Activated CD4-positive, alpha-beta memory T cell treated with anti-CD3 and anti-CD28 coated beads for 36 hours (primary cell): Measurements from ENCODE around the gene PCDHB11. TPM values are rescaled to one million over a fixed set of nuclear protein-coding genes. Genes with fewer than 3 reads are reported as not detected.
"Not testable (repeated sequence)": the region's sequence is repeated elsewhere in the genome, so short reads cannot be mapped to it uniquely, and the experiment has no call there.

Experiments used
- CTCF ChIA-PET: fragments of 350-600 bp; sonication (Branson Sonifier 250); formaldehyde crosslinking; loops from one replicate; lab custom pipeline; 2021; ENCODE audit warnings: antibody characterized with exemption, inconsistent platforms; lab: Charles Lee
- POLR2A ChIA-PET: fragments of 350-600 bp; sonication (Branson Sonifier 250); formaldehyde crosslinking; loops from one replicate; lab custom pipeline; 2021; ENCODE audit warnings: antibody characterized with exemption; lab: Charles Lee
- DNase-seq: peaks from one replicate; pipeline ENCODE4 v3.0.0-alpha.2; 2020
- H3K27ac Mint-ChIP-seq: one replicate; pipeline ENCODE4 v1.8.0; 2021; ENCODE audit warnings: mixed read lengths
- H3K27me3 Mint-ChIP-seq: one replicate; pipeline ENCODE4 v1.8.0; 2021; ENCODE audit warnings: mixed read lengths
- H3K36me3 Mint-ChIP-seq: one replicate; pipeline ENCODE4 v1.8.0; 2021; ENCODE audit warnings: mixed read lengths
- H3K4me1 Mint-ChIP-seq: one replicate; pipeline ENCODE4 v1.8.0; 2021; ENCODE audit warnings: low read depth, mixed read lengths
- H3K4me3 Mint-ChIP-seq: one replicate; pipeline ENCODE4 v1.8.0; 2021; ENCODE audit warnings: mild to moderate bottlenecking, mixed read lengths
- H3K9me3 Mint-ChIP-seq: one replicate; pipeline ENCODE4 v1.8.0; 2021; ENCODE audit warnings: mixed read lengths
- intact Hi-C: fragments of 100-400 bp; cut with micrococcal nuclease; formaldehyde crosslinking; loops from one replicate; pipeline ENCODE4 v1.15.1; 2023
- total RNA-seq, 2 experiments: library from RNA; stranded (reverse); gene quantifications; one replicate each; pipeline ENCODE4 v1.2.3, GENCODE V29; 2021

Gene PCDHB11
- total RNA-seq, 2 experiments from 2014 or later = not detected

- Mint-ChIP-seq H3K4me3 (no peak within 1 kb of the TSS), H3K9me3 (peaks cover 14% of the 10 kb centered on the region), H3K4me1 (peaks cover 5% of the 10 kb centered on the region), H3K27me3 (peaks cover 46% of the 10 kb centered on the region), H3K36me3 (peaks cover 7% of the 10 kb centered on the region), H3K27ac (no peak within 1 kb of the TSS)
- ChIA-PET POLR2A (no interaction called here), CTCF (interaction anchor here (0.7 to 2.5 kb wide), 6 partner anchors 16 to 341 kb away, joined by 3 to 8 read pairs (median 3); partner anchors contain the start of gene PCDHGA1)
- DNase-seq = no peak
- intact Hi-C loops = loop anchor here (5.0 kb wide), 1 partner anchor 289 kb away; no protein-coding TSS in a partner anchor
Measured at GRCh38 chr5:141223112-141223783, 23.8 kb downstream of the PCDHB11 start, which contains the start of gene PCDHB14. PCDHB14 (plus strand) TSS chr5:141223343; CDS start chr5:141223506, 163 bp downstream.

- H3K9me3 Mint-ChIP-seq, CTCF ChIA-PET, H3K36me3 Mint-ChIP-seq, DNase-seq, H3K27ac Mint-ChIP-seq, H3K4me1 Mint-ChIP-seq, H3K4me3 Mint-ChIP-seq, POLR2A ChIA-PET: not testable (repeated sequence)
- intact Hi-C loops = loop anchor here (5.0 kb wide), 1 partner anchor 287 kb away; no protein-coding TSS in a partner anchor
- peaks cover 41% of the 10 kb centered on the region for H3K27me3 Mint-ChIP-seq
Measured at GRCh38 chr5:141224844-141225243, 25.4 kb downstream of the PCDHB11 start.

- H3K4me3 Mint-ChIP-seq, H3K9me3 Mint-ChIP-seq, CTCF ChIA-PET, H3K27ac Mint-ChIP-seq, intact Hi-C loops, DNase-seq, H3K36me3 Mint-ChIP-seq, POLR2A ChIA-PET, H3K4me1 Mint-ChIP-seq: not testable (repeated sequence)
- peaks cover 35% of the 10 kb centered on the region for H3K27me3 Mint-ChIP-seq
Measured at GRCh38 chr5:141225421-141225820, 26.0 kb downstream of the PCDHB11 start.

- POLR2A ChIA-PET = no interaction called here
- Mint-ChIP-seq H3K27ac (no peak overlapping the region), H3K4me1 (no peaks in the 10 kb centered on the region), H3K4me3 (no peak overlapping the region), H3K27me3 (peaks cover 29% of the 10 kb centered on the region), H3K9me3 (peaks cover 30% of the 10 kb centered on the region), H3K36me3 (peaks cover 21% of the 10 kb centered on the region)
- CTCF ChIA-PET = interaction anchor here (0.7 kb wide), 1 partner anchor 136 kb away, joined by 4 read pairs; the partner anchor contains the start of gene PCDHGB3
- intact Hi-C loops = no loop called here
- no peak for DNase-seq
Measured at GRCh38 chr5:141234109-141234667, 34.8 kb downstream of the PCDHB11 start.

GRCh38 chr5:141235922-141236321 lies 36.5 kb downstream of the PCDHB11 start:
- CTCF ChIA-PET, DNase-seq, POLR2A ChIA-PET, H3K27ac Mint-ChIP-seq, intact Hi-C loops, H3K4me1 Mint-ChIP-seq, H3K4me3 Mint-ChIP-seq: not testable (repeated sequence)
- Mint-ChIP-seq H3K36me3 (peaks cover 32% of the 10 kb centered on the region), H3K27me3 (peaks cover 45% of the 10 kb centered on the region), H3K9me3 (peaks cover 45% of the 10 kb centered on the region)

GRCh38 chr5:141236516-141237313 lies 37.3 kb downstream of the PCDHB11 start:
- intact Hi-C loops = no loop called here
- Mint-ChIP-seq H3K4me3 (no peak overlapping the region), H3K36me3 (peaks cover 33% of the 10 kb centered on the region), H3K9me3 (peaks cover 45% of the 10 kb centered on the region), H3K4me1 (no peaks in the 10 kb centered on the region), H3K27me3 (peaks cover 48% of the 10 kb centered on the region), H3K27ac (no peak overlapping the region)
- no peak for DNase-seq
- POLR2A ChIA-PET = no interaction called here
- CTCF ChIA-PET = no interaction called here

GRCh38 chr5:141241496-141241895 lies 42.1 kb downstream of the PCDHB11 start:
- Mint-ChIP-seq H3K27ac (no peak overlapping the region), H3K9me3 (peaks cover 61% of the 10 kb centered on the region), H3K36me3 (peaks cover 41% of the 10 kb centered on the region), H3K4me1 (no peaks in the 10 kb centered on the region), H3K4me3 (no peak overlapping the region), H3K27me3 (peaks cover 46% of the 10 kb centered on the region)
- ChIA-PET CTCF (no interaction called here), POLR2A (no interaction called here)
- intact Hi-C loops = no loop called here
- DNase-seq = no peak

GRCh38 chr5:141245250-141245717 lies 45.9 kb downstream of the PCDHB11 start, which contains the start of gene PCDHB15:
PCDHB15 (plus strand) TSS chr5:141245395; CDS start chr5:141245579, 184 bp downstream.
- Mint-ChIP-seq H3K27me3 (peaks cover 29% of the 10 kb centered on the region), H3K27ac (no peak within 1 kb of the TSS), H3K9me3 (peaks cover 76% of the 10 kb centered on the region), H3K4me3 (peak within 1 kb of the TSS; percentile 18), H3K4me1 (no peaks in the 10 kb centered on the region), H3K36me3 (peaks cover 40% of the 10 kb centered on the region)
- ChIA-PET CTCF (interaction anchor here (1.1 to 1.7 kb wide), 5 partner anchors 75 to 319 kb away, joined by 3 to 5 read pairs (median 5); partner anchors contain the start of gene TAF7), POLR2A (no interaction called here)
- intact Hi-C loops = no loop called here
- DNase-seq = peak; percentile 40

- Mint-ChIP-seq H3K36me3 (peaks cover 31% of the 10 kb centered on the region), H3K27me3 (peaks cover 17% of the 10 kb centered on the region), H3K9me3 (peaks cover 76% of the 10 kb centered on the region)
- H3K4me1 Mint-ChIP-seq, intact Hi-C loops, CTCF ChIA-PET, H3K27ac Mint-ChIP-seq, DNase-seq, POLR2A ChIA-PET, H3K4me3 Mint-ChIP-seq: not testable (repeated sequence)
Measured at GRCh38 chr5:141246971-141247370, 47.5 kb downstream of the PCDHB11 start.

GRCh38 chr5:141247434-141247833 lies 48.0 kb downstream of the PCDHB11 start:
- Mint-ChIP-seq H3K27me3 (peaks cover 16% of the 10 kb centered on the region), H3K9me3 (peaks cover 75% of the 10 kb centered on the region), H3K36me3 (peaks cover 30% of the 10 kb centered on the region)
- CTCF ChIA-PET, H3K27ac Mint-ChIP-seq, H3K4me1 Mint-ChIP-seq, intact Hi-C loops, DNase-seq, POLR2A ChIA-PET, H3K4me3 Mint-ChIP-seq: not testable (repeated sequence)

GRCh38 chr5:141250576-141250975 lies 51.1 kb downstream of the PCDHB11 start:
- H3K9me3 Mint-ChIP-seq = peaks cover 80% of the 10 kb centered on the region
- H3K4me1 Mint-ChIP-seq = no peaks in the 10 kb centered on the region
- H3K36me3 Mint-ChIP-seq = peaks cover 27% of the 10 kb centered on the region
- no peak overlapping the region for H3K4me3 Mint-ChIP-seq
- POLR2A ChIA-PET = no interaction called here
- H3K27ac Mint-ChIP-seq = no peak overlapping the region
- intact Hi-C loops = no loop called here
- CTCF ChIA-PET = interaction anchor here (1.2 kb wide), 1 partner anchor 70 kb away, joined by 4 read pairs; the partner anchor contains the start of gene TAF7
- no peak for DNase-seq
- H3K27me3 Mint-ChIP-seq = no peaks in the 10 kb centered on the region
